Esophagus muscularis mucosa (tissue), 4 donors: ENCODE measurements around the gene LYPD1. TPM values are rescaled to one million over a fixed set of nuclear protein-coding genes. Genes with fewer than 3 reads are reported as not detected.

Source experiments
- DNase-seq: peaks from one replicate; pipeline ENCODE4 v3.0.0-alpha.2; 2017; ENCODE audit errors: extremely low spot score
- H3K27ac ChIP-seq, 4 donors: fragments of 200-600 bp; sonication (generic); replicated peaks in 1 of 4; 1 replicate in 3 of 4; 2 replicates in 1 of 4; pipeline ENCODE4 v1.5.1; 2016 to 2019; ENCODE audit warnings: mild to moderate bottlenecking in 1 of 4
- H3K27me3 ChIP-seq, 4 donors: fragments of 200-600 bp; sonication (generic); one replicate each; pipeline versions ENCODE4 v1.5.1 to v1.6.0; 2016 to 2019
- H3K36me3 ChIP-seq, 4 donors: fragments of 200-600 bp; sonication (generic); one replicate each; pipeline ENCODE4 v1.5.1; 2016 to 2019
- H3K4me1 ChIP-seq, 4 donors: fragments of 200-600 bp; sonication (generic); one replicate each; pipeline ENCODE4 v1.5.1; 2016 to 2019
- H3K4me3 ChIP-seq, 4 donors: fragments of 200-600 bp; sonication (generic); 1 replicate in 2 of 4; 2 replicates in 2 of 4; pipeline ENCODE4 v1.5.1; 2016 to 2019; ENCODE audit warnings: mild to moderate bottlenecking in 4 of 4, moderate library complexity in 1 of 4
- H3K9me3 ChIP-seq, 4 donors: fragments of 200-600 bp; sonication (generic); 1 replicate in 3 of 4; 2 replicates in 1 of 4; pipeline ENCODE4 v1.5.1; 2016 to 2019
- EP300 ChIP-seq: sonication (generic); formaldehyde crosslinking; IDR thresholded peaks from one replicate; pipeline ENCODE4 v1.6.1; 2017; ENCODE audit warnings: antibody characterized with exemption
- POLR2A ChIP-seq: fragments of 450-650 bp; IDR thresholded peaks from one replicate; pipeline ENCODE4 v1.6.1; 2017; ENCODE audit warnings: antibody characterized with exemption, moderate library complexity, mild to moderate bottlenecking, low read depth
- POLR2AphosphoS5 ChIP-seq, 2 donors: sonication (generic); formaldehyde crosslinking; IDR thresholded peaks; one replicate each; pipeline ENCODE4 v1.6.1; 2017; ENCODE audit warnings: antibody characterized with exemption in 2 of 2
- WGBS: methylation state at CpG from one replicate; pipeline ENCODE4 v1.1.5; 2018; 5-methylcytosine and 5-hydroxymethylcytosine counted together
- intact Hi-C: fragments of 100-400 bp; cut with DNase I; formaldehyde crosslinking; loops from one replicate; pipeline ENCODE4 v1.15.1; 2023
- total RNA-seq, 4 donors: library from RNA; depleted of rRNA; stranded (reverse); fragments of >200 nt; gene quantifications; one replicate each; pipeline versions ENCODE4 v1.1.0 to v1.2.1, GENCODE V29; 2016
- TF ChIP-seq, protein P1 (sequence below), 3 experiments: fragments of 200-600 bp in 2 of 3; fragments of 450-650 bp in 1 of 3; sonication (generic) in 2 of 3; IDR thresholded peaks; one replicate each; pipeline ENCODE4 v1.5.1; 2017 to 2019; ENCODE audit warnings: antibody characterized with exemption in 3 of 3, mild to moderate bottlenecking in 2 of 3, moderate library complexity in 1 of 3

The LYPD1 gene
- total RNA-seq, 4 donors from 2014 or later: 0.66 to 5.4 (median 0.71) TPM; not detected in 1

- TF ChIP-seq POLR2A (no peak), POLR2AphosphoS5 (IDR thresholded peaks at IDR 0.05) (no peak), EP300 (no peak)
- TF ChIP-seq, protein P1, sequence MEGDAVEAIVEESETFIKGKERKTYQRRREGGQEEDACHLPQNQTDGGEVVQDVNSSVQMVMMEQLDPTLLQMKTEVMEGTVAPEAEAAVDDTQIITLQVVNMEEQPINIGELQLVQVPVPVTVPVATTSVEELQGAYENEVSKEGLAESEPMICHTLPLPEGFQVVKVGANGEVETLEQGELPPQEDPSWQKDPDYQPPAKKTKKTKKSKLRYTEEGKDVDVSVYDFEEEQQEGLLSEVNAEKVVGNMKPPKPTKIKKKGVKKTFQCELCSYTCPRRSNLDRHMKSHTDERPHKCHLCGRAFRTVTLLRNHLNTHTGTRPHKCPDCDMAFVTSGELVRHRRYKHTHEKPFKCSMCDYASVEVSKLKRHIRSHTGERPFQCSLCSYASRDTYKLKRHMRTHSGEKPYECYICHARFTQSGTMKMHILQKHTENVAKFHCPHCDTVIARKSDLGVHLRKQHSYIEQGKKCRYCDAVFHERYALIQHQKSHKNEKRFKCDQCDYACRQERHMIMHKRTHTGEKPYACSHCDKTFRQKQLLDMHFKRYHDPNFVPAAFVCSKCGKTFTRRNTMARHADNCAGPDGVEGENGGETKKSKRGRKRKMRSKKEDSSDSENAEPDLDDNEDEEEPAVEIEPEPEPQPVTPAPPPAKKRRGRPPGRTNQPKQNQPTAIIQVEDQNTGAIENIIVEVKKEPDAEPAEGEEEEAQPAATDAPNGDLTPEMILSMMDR (IDR thresholded peaks at IDR 0.05): no peak
- peaks cover 0 to 8% (median 2%) of the 10 kb centered on the region in 4 donors for H3K4me1 ChIP-seq
- intact Hi-C loops: no loop called here
- no peaks in the 10 kb centered on the region for H3K9me3 ChIP-seq
- no peak overlapping the region for H3K27ac ChIP-seq
- no peaks in the 10 kb centered on the region for H3K27me3 ChIP-seq
- H3K36me3 ChIP-seq: no peaks in the 10 kb centered on the region
- DNase-seq: no peak
- H3K4me3 ChIP-seq: no peak overlapping the region
- WGBS: 100% methylated on average over 3 of the region's 7 CpGs
Observed at GRCh38 chr2:132618734-132619133, 51.3 kb downstream of the LYPD1 start.

DNA sequence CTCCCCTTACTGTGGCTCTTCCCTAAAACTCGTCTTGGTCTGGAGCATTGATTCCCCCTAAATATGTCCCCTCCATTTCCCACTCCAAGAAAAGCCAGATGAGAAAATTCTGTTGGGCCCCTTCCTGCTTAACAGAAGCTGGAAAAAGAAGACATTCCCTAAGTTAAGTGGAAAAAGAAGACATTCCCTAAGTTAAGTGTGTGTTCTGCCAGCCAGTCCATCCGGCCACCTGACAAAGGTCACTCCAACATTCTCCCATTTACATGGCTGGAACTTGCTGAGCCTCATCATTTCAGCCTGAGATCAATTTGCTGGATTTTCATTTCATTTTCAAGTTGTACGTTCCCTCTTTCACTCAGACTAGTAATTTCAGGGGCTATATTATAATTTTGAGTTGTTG is 52.0 kb downstream of the LYPD1 start:
- intact Hi-C loops: no loop called here
- no peaks in the 10 kb centered on the region for H3K9me3 ChIP-seq
- no peaks in the 10 kb centered on the region for H3K27me3 ChIP-seq
- TF ChIP-seq POLR2AphosphoS5 (IDR thresholded peaks at IDR 0.05) (no peak), POLR2A (no peak), EP300 (no peak)
- TF ChIP-seq, protein P1 (IDR thresholded peaks at IDR 0.05): no peak
- H3K36me3 ChIP-seq: no peaks in the 10 kb centered on the region
- 77% methylated on average over 3 of the region's 3 CpGs for WGBS
- DNase-seq: no peak
- peaks cover 0 to under 1% (median under 1%) of the 10 kb centered on the region in 4 donors for H3K4me1 ChIP-seq
- H3K4me3 ChIP-seq: no peak overlapping the region
- H3K27ac ChIP-seq: no peak overlapping the region

DNA sequence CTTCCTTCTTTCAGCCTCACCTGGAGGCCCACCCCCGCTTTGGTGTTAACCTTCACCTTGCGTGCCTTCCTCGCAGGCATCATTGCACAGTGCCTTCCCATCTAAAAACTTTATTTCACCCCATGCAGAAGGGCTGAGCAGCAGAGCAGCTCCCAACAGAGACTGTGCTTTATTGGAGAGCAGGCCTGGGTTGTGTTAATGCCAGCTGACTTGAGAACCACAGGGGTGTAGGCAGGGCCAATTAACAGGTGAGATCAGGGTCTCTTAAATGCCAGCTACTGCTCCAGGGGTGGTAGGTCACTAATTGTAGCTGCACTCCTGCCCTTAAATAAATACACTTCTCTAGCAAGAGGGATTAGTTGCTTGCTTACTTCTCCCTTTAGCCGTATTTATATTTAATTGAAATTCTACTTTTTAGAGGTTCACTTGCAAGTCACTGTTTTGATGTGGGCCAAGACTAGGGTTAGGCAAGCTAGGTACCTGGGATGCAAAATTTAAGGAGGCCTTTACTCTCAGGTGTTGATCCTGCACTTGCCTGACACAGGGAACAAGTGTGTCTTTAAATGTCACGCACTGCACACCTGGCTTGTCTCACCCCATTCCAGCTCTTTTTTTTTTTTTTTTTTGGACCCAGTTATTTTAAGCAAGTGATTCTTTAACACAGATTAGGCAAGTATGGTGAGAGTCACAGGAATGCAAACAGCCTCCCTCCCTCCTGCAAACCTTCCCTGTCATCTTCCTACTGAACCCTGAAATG is 54.5 kb downstream of the LYPD1 start:
- 85% methylated on average over 5 of the region's 5 CpGs for WGBS
- no peaks in the 10 kb centered on the region for H3K4me1 ChIP-seq
- H3K27me3 ChIP-seq: no peaks in the 10 kb centered on the region
- H3K4me3 ChIP-seq: no peak overlapping the region
- intact Hi-C loops: no loop called here
- no peak overlapping the region for H3K27ac ChIP-seq
- H3K36me3 ChIP-seq: no peaks in the 10 kb centered on the region
- no peaks in the 10 kb centered on the region for H3K9me3 ChIP-seq
- TF ChIP-seq POLR2A: no peak
- TF ChIP-seq, protein P1 (IDR thresholded peaks at IDR 0.05): no peak
- TF ChIP-seq EP300: no peak
- TF ChIP-seq POLR2AphosphoS5 (IDR thresholded peaks at IDR 0.05): no peak
- DNase-seq: no peak

DNA sequence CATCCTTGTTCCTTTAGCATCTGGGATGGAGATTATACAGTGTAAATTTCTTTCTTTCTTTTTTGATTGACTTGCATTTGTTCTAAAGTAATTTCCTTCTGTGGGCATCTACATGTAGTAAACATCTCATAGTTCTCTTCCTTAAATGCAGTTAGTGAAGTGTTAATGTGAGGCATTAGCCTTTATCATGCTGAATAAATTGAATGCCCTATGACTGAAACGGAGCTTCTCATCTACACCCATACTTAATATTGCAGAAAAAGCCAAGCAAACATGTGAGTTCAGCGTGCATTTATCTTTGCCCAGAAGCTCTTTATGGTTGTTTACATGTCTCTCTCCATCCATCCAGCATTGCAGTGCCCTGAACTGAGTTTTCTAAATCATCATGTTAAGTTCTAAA is 58.3 kb downstream of the LYPD1 start:
- Histone ChIP-seq H3K36me3 (no peaks in the 10 kb centered on the region), H3K4me3 (no peak overlapping the region), H3K9me3 (no peaks in the 10 kb centered on the region), H3K27ac (no peak overlapping the region), H3K4me1 (no peaks in the 10 kb centered on the region), H3K27me3 (no peaks in the 10 kb centered on the region)
- intact Hi-C loops: no loop called here
- WGBS: 75% methylated on average over 2 of the region's 2 CpGs
- DNase-seq: no peak
- TF ChIP-seq EP300 (no peak), POLR2A (no peak), POLR2AphosphoS5 (IDR thresholded peaks at IDR 0.05) (no peak)
- TF ChIP-seq, protein P1 (IDR thresholded peaks at IDR 0.05): no peak
